ENCODE results near the gene CNTN5.

- TF ChIP-seq EZH2 (IDR thresholded peaks at IDR 0.05; ENCODE audit: low read length) = no peak
- TF ChIP-seq CTCF (optimal IDR thresholded peaks at IDR 0.05 in 1 of 3, IDR thresholded peaks at IDR 0.05 in 1 of 3, conservative IDR thresholded peaks at IDR 0.05 in 1 of 3; ENCODE audit: extremely low read depth in 1 of 3, insufficient read depth in 2 of 3, low read length in 3 of 3) = no peak
These were observed 609.9 kb downstream of the CNTN5 start for GRCh38 chr11:99630629-99631028.
